HCT116 (cell line): ENCODE data around the gene OSBPL5. TPM values are rescaled to one million over a fixed set of nuclear protein-coding genes. Genes with fewer than 3 reads are reported as not detected.

Experiments
- ATAC-seq: fragments of 200-7000 bp; cut with Tn5 transposase; 2 replicates; pipeline ENCODE4 v1.9.1; 2020; ENCODE audit warnings: mild to moderate bottlenecking, moderate library complexity
- BruUV-seq: library from RNA; stranded (reverse); fragments of 400-500 nt; replicated peaks from 2 replicates; lab custom pipeline; 2021; lab: Mats Ljungman, UMichigan
- CTCF ChIA-PET: fragments of 300-600 bp; sonication (Branson Sonifier 250); formaldehyde crosslinking; loops from one replicate; lab custom pipeline; 2021; ENCODE audit warnings: antibody characterized with exemption; lab: Charles Lee
- POLR2A ChIA-PET: fragments of 300-600, 350-600 bp; sonication (Branson Sonifier 250); formaldehyde crosslinking; loops from one replicate; lab custom pipeline; 2021; ENCODE audit warnings: antibody characterized with exemption; lab: Charles Lee
- RAD21 ChIA-PET, 2 experiments: fragments of 300-600 bp; sonication (Branson Sonifier 250); formaldehyde crosslinking; loops; one replicate each; lab custom pipeline; 2023; ENCODE audit warnings: low total read pairs in 2 of 2; ENCODE audit not compliant: uncharacterized antibody in 2 of 2, unreplicated experiment in 2 of 2, low non-redundant PET in 1 of 2; lab: Charles Lee
- DNase-seq: peaks from one replicate; pipeline ENCODE4 v3.0.0-alpha.2; 2010; ENCODE audit warnings: low read depth, low spot score
- H2AFZ ChIP-seq: fragments of 200-600 bp; shearing (Covaris generic), sonication (generic); 2 replicates; pipeline ENCODE4 v1.6.1; 2017; ENCODE audit warnings: low read depth, mixed run types, mixed read lengths, antibody characterized with exemption, low read length; ENCODE audit not compliant: poor library complexity, severe bottlenecking
- H3K27ac ChIP-seq: 2 replicates; pipeline ENCODE4 v1.5.1; 2012; ENCODE audit warnings: low read depth, low read length
- H3K27me3 ChIP-seq: fragments of 200-600 bp; sonication (generic); 2 replicates; pipeline ENCODE4 v1.6.1; 2016; ENCODE audit warnings: mixed run types, low read length, mixed read lengths; ENCODE audit not compliant: insufficient read depth
- H3K36me3 ChIP-seq, 2 experiments: fragments of 200-500 bp in 1 of 2; fragments of 200-600 bp in 1 of 2; sonication (Bioruptor generic) in 1 of 2; sonication (generic) in 1 of 2; 2 replicates each; pipeline versions ENCODE4 v1.5.1 to v1.6.1; 2014 to 2016; ENCODE audit warnings: low read length in 2 of 2, inconsistent platforms in 1 of 2, mixed read lengths in 1 of 2, mixed run types in 1 of 2; ENCODE audit not compliant: insufficient read depth in 2 of 2, control insufficient read depth in 1 of 2
- H3K4me1 ChIP-seq, 2 experiments: fragments of 200-600 bp in 1 of 2; sonication (generic) in 1 of 2; 2 replicates each; pipeline versions ENCODE4 v1.5.1 to v1.6.1; 2012 to 2017; ENCODE audit warnings: low read length in 2 of 2, inconsistent platforms in 1 of 2, mild to moderate bottlenecking in 1 of 2, mixed read lengths in 1 of 2, mixed run types in 1 of 2, moderate library complexity in 1 of 2; ENCODE audit not compliant: insufficient read depth in 2 of 2, control insufficient read depth in 1 of 2
- H3K4me2 ChIP-seq: fragments of 200-600 bp; sonication (generic); 2 replicates; pipeline ENCODE4 v1.6.1; 2017; ENCODE audit warnings: mixed run types, low read length, mixed read lengths
- H3K4me3 ChIP-seq, 2 experiments: fragments of 200-600 bp in 1 of 2; sonication (generic) in 1 of 2; replicated peaks in 1 of 2; 2 replicates each; pipeline ENCODE4 v1.5.1; 2011 to 2016; ENCODE audit warnings: low read length in 2 of 2, control low read depth in 1 of 2, low read depth in 1 of 2, mild to moderate bottlenecking in 1 of 2, mixed read lengths in 1 of 2, mixed run types in 1 of 2
- H3K79me2 ChIP-seq: fragments of 200-600 bp; sonication (generic); 2 replicates; pipeline ENCODE4 v1.6.1; 2017; ENCODE audit warnings: mild to moderate bottlenecking, mixed run types, low read length, moderate library complexity, mixed read lengths; ENCODE audit not compliant: insufficient read depth
- H3K9ac ChIP-seq: fragments of 200-600 bp; sonication (generic); 2 replicates; pipeline ENCODE4 v1.6.1; 2016; ENCODE audit warnings: low read length, mixed read lengths
- H3K9me2 ChIP-seq: fragments of 200-600 bp; sonication (generic), shearing (Covaris generic); 2 replicates; pipeline ENCODE4 v1.6.1; 2017; ENCODE audit warnings: mixed run types, mild to moderate bottlenecking, moderate library complexity; ENCODE audit not compliant: insufficient read depth
- H3K9me3 ChIP-seq, 2 experiments: fragments of 200-500 bp in 1 of 2; fragments of 200-600 bp in 1 of 2; sonication (Bioruptor generic) in 1 of 2; sonication (generic) in 1 of 2; 2 replicates each; pipeline ENCODE4 v1.6.1; 2014 to 2017; ENCODE audit warnings: low read length in 2 of 2, mixed read lengths in 2 of 2, inconsistent platforms in 1 of 2, low read depth in 1 of 2, mild to moderate bottlenecking in 1 of 2, mixed run types in 1 of 2, moderate library complexity in 1 of 2; ENCODE audit not compliant: control insufficient read depth in 1 of 2, insufficient read depth in 1 of 2
- H4K20me1 ChIP-seq: fragments of 200-600 bp; sonication (generic), shearing (Covaris generic); 2 replicates; pipeline ENCODE4 v1.6.1; 2017; ENCODE audit warnings: mixed run types, mild to moderate bottlenecking, moderate library complexity; ENCODE audit not compliant: insufficient read depth
- RAD21 ChIP-seq: IDR thresholded peaks from 2 replicates; pipeline ENCODE4 v1.6.1; 2012; ENCODE audit warnings: low read depth, mild to moderate bottlenecking
- intact Hi-C: fragments of 100-400 bp; cut with micrococcal nuclease; formaldehyde crosslinking; loops from 2 replicates; pipeline ENCODE4 v1.10.0; 2022
- total RNA-seq: library from RNA; stranded (reverse); gene quantifications from one replicate; pipeline ENCODE4 v1.2.1, GENCODE V29; 2021; ENCODE audit not compliant: unreplicated experiment
- TF ChIP-seq, protein P1 (sequence below), 3 experiments: fragments of 200-600 bp in 1 of 3; sonication (generic) in 1 of 3; IDR thresholded peaks in 2 of 3; conservative IDR thresholded peaks in 1 of 3; 2 replicates each; pipeline ENCODE4 v1.5.1; 2012 to 2017; ENCODE audit warnings: low read depth in 2 of 3, low read length in 2 of 3, antibody characterized with exemption in 1 of 3, borderline replicate concordance in 1 of 3, control low read depth in 1 of 3, mild to moderate bottlenecking in 1 of 3, mixed read lengths in 1 of 3, mixed run types in 1 of 3, moderate library complexity in 1 of 3; ENCODE audit not compliant: insufficient read depth in 1 of 3

The OSBPL5 gene
- total RNA-seq, 1 experiment from 2014 or later = 44.2 TPM

DNA sequence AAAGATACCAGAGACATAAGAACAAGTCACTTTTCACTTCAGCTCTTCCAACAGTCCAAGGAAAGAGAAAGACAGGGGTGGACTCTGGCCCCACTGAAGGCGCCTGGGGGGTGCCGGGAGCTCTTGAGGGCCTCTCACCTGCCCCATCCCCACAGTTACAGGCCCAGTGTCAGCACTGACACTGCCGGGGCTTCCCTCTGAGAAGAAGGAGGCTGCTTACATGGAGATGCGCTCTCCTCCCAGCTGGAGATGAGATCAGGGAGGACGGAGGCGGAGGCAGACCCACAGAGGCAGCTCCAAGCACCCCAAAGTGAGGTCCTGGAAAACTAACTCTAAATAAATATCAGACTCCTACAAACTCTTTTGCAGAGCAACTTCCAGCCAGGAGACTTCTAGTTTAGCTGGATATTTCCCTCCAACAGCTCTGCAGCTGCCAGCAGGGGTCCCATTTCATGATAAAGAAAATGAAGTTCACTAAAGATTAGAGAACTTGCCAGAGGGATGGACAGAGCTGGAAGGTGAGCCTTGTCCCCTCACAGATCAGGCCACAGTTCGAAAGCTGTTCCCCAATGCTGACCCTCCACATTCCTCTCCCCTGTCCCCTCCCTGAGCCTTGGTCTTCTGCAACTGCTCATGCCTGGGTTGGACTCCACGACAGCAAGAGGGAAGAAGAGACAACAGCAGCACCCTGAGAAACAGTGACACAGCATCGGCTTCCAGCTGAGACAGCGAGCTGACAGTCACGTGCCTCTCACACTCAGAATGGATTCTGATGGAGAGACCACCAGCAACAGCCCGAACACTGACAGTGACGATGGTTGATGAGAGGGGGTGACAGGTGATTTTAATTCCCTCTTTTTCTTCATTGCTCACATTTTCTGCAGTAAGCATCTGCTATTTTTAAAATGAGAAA lies 113.7 kb downstream of the OSBPL5 start:
- CTCF ChIA-PET = interaction anchor here (1.4 kb wide), 1 partner anchor 14 kb away, joined by 3 read pairs; no protein-coding TSS in a partner anchor
- ATAC-seq = no peak
- peaks cover 96% of the 10 kb centered on the region for H3K79me2 ChIP-seq

More for the DNA sequence above, 113.7 kb downstream of the OSBPL5 start:
- H3K4me2 ChIP-seq = no peak overlapping the region
- peaks cover 4 to 20% of the 10 kb centered on the region in 2 experiments; a peak in 3 of 4 replicates for H3K36me3 ChIP-seq
- H3K9ac ChIP-seq = no peak overlapping the region
- no peaks in the 10 kb centered on the region for H3K9me3 ChIP-seq
- H3K4me3 ChIP-seq = no peak overlapping the region
- no peaks in the 10 kb centered on the region for H3K9me2 ChIP-seq
- intact Hi-C loops = no loop called here
- POLR2A ChIA-PET = no interaction called here
- RAD21 ChIA-PET = no interaction called here
- no TSS peak for BruUV-seq
- no peaks in the 10 kb centered on the region for H3K27me3 ChIP-seq
- H4K20me1 ChIP-seq = no peaks in the 10 kb centered on the region
- H3K27ac ChIP-seq = no peak overlapping the region
- H2AFZ ChIP-seq = no peak overlapping the region
- no peak for TF ChIP-seq RAD21
- TF ChIP-seq, protein P1, sequence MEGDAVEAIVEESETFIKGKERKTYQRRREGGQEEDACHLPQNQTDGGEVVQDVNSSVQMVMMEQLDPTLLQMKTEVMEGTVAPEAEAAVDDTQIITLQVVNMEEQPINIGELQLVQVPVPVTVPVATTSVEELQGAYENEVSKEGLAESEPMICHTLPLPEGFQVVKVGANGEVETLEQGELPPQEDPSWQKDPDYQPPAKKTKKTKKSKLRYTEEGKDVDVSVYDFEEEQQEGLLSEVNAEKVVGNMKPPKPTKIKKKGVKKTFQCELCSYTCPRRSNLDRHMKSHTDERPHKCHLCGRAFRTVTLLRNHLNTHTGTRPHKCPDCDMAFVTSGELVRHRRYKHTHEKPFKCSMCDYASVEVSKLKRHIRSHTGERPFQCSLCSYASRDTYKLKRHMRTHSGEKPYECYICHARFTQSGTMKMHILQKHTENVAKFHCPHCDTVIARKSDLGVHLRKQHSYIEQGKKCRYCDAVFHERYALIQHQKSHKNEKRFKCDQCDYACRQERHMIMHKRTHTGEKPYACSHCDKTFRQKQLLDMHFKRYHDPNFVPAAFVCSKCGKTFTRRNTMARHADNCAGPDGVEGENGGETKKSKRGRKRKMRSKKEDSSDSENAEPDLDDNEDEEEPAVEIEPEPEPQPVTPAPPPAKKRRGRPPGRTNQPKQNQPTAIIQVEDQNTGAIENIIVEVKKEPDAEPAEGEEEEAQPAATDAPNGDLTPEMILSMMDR (IDR thresholded peaks at IDR 0.05 in 2 of 3, conservative IDR thresholded peaks at IDR 0.05 in 1 of 3; ENCODE audit: borderline replicate concordance in 1 of 3, insufficient read depth in 1 of 3, low read depth in 2 of 3, low read length in 2 of 3) = 0 out of 6 replicates have a peak, but pooled peaks of 1 of the 3 experiments have one; percentile 15
- TF ChIP-seq, all 23 proteins: peak for 1
- peaks cover 25 to 39% of the 10 kb centered on the region in 2 experiments for H3K4me1 ChIP-seq
- DNase-seq = no peak
